ENCODE data around the gene PALLD. TPM values are rescaled to one million over a fixed set of nuclear protein-coding genes. Genes with fewer than 3 reads are reported as not detected.

The PALLD gene
- total RNA-seq, 4 donors from 2014 or later: 58.5 to 164 (median 84.2) TPM

- TF ChIP-seq CTCF (IDR thresholded peaks at IDR 0.05): no peak
- no peak for DNase-seq (ENCODE audit: low spot score)
- no peak for ATAC-seq (ENCODE audit: low FRiP score)
Observed at GRCh38 chr4:168713253-168713652, 216.4 kb downstream of the PALLD start.

- ATAC-seq (ENCODE audit: low FRiP score): no peak
- no peak for DNase-seq (ENCODE audit: low spot score)
Observed at GRCh38 chr4:168715896-168716295, 219.0 kb downstream of the PALLD start.

GRCh38 chr4:168716406-168717129, 219.7 kb downstream of the PALLD start:
- ATAC-seq (ENCODE audit: low FRiP score) (no peak), DNase-seq (ENCODE audit: low spot score) (no peak)
- no peak for TF ChIP-seq CTCF (IDR thresholded peaks at IDR 0.05)

More at GRCh38 chr4:168715896-168716295, 219.0 kb downstream of the PALLD start:
- no peak for TF ChIP-seq CTCF (IDR thresholded peaks at IDR 0.05)

- ATAC-seq (ENCODE audit: low FRiP score): no peak
- TF ChIP-seq CTCF (IDR thresholded peaks at IDR 0.05): no peak
Observed at GRCh38 chr4:168717847-168718246, 221.0 kb downstream of the PALLD start.

GRCh38 chr4:168719725-168720124, 222.9 kb downstream of the PALLD start:
- no peak for TF ChIP-seq CTCF (IDR thresholded peaks at IDR 0.05)
- ATAC-seq (ENCODE audit: low FRiP score): no peak

More at GRCh38 chr4:168717847-168718246, 221.0 kb downstream of the PALLD start:
- DNase-seq (ENCODE audit: low spot score): no peak

GRCh38 chr4:168720396-168720900, 223.6 kb downstream of the PALLD start:
- ATAC-seq (ENCODE audit: low FRiP score): no peak
- no peak for DNase-seq (ENCODE audit: low spot score)
- TF ChIP-seq CTCF (IDR thresholded peaks at IDR 0.05): no peak

More at GRCh38 chr4:168719725-168720124, 222.9 kb downstream of the PALLD start:
- no peak for DNase-seq (ENCODE audit: low spot score)

- no peak for DNase-seq (ENCODE audit: low spot score)
- no peak for TF ChIP-seq CTCF (IDR thresholded peaks at IDR 0.05)
- ATAC-seq (ENCODE audit: low FRiP score): no peak
Observed at GRCh38 chr4:168722391-168722790, 225.5 kb downstream of the PALLD start.
